HCT116 (cell line): ENCODE data around the gene BARX1. TPM values are rescaled to one million over a fixed set of nuclear protein-coding genes. Genes with fewer than 3 reads are reported as not detected.

Source experiments
- ATAC-seq: fragments of 200-7000 bp; cut with Tn5 transposase; 2 replicates; pipeline ENCODE4 v1.9.1; 2020; ENCODE audit warnings: mild to moderate bottlenecking, moderate library complexity
- BruUV-seq: library from RNA; stranded (reverse); fragments of 400-500 nt; replicated peaks from 2 replicates; lab custom pipeline; 2021; lab: Mats Ljungman, UMichigan
- CTCF ChIA-PET: fragments of 300-600 bp; sonication (Branson Sonifier 250); formaldehyde crosslinking; loops from one replicate; lab custom pipeline; 2021; ENCODE audit warnings: antibody characterized with exemption; lab: Charles Lee
- POLR2A ChIA-PET: fragments of 300-600, 350-600 bp; sonication (Branson Sonifier 250); formaldehyde crosslinking; loops from one replicate; lab custom pipeline; 2021; ENCODE audit warnings: antibody characterized with exemption; lab: Charles Lee
- RAD21 ChIA-PET, 2 experiments: fragments of 300-600 bp; sonication (Branson Sonifier 250); formaldehyde crosslinking; loops; one replicate each; lab custom pipeline; 2023; ENCODE audit warnings: low total read pairs in 2 of 2; ENCODE audit not compliant: uncharacterized antibody in 2 of 2, unreplicated experiment in 2 of 2, low non-redundant PET in 1 of 2; lab: Charles Lee
- DNase-seq: peaks from one replicate; pipeline ENCODE4 v3.0.0-alpha.2; 2010; ENCODE audit warnings: low read depth, low spot score
- H2AFZ ChIP-seq: fragments of 200-600 bp; shearing (Covaris generic), sonication (generic); 2 replicates; pipeline ENCODE4 v1.6.1; 2017; ENCODE audit warnings: low read depth, mixed run types, mixed read lengths, antibody characterized with exemption, low read length; ENCODE audit not compliant: poor library complexity, severe bottlenecking
- H3K27ac ChIP-seq: 2 replicates; pipeline ENCODE4 v1.5.1; 2012; ENCODE audit warnings: low read depth, low read length
- H3K27me3 ChIP-seq: fragments of 200-600 bp; sonication (generic); 2 replicates; pipeline ENCODE4 v1.6.1; 2016; ENCODE audit warnings: mixed run types, low read length, mixed read lengths; ENCODE audit not compliant: insufficient read depth
- H3K36me3 ChIP-seq, 2 experiments: fragments of 200-500 bp in 1 of 2; fragments of 200-600 bp in 1 of 2; sonication (Bioruptor generic) in 1 of 2; sonication (generic) in 1 of 2; 2 replicates each; pipeline versions ENCODE4 v1.5.1 to v1.6.1; 2014 to 2016; ENCODE audit warnings: low read length in 2 of 2, inconsistent platforms in 1 of 2, mixed read lengths in 1 of 2, mixed run types in 1 of 2; ENCODE audit not compliant: insufficient read depth in 2 of 2, control insufficient read depth in 1 of 2
- H3K4me1 ChIP-seq, 2 experiments: fragments of 200-600 bp in 1 of 2; sonication (generic) in 1 of 2; 2 replicates each; pipeline versions ENCODE4 v1.5.1 to v1.6.1; 2012 to 2017; ENCODE audit warnings: low read length in 2 of 2, inconsistent platforms in 1 of 2, mild to moderate bottlenecking in 1 of 2, mixed read lengths in 1 of 2, mixed run types in 1 of 2, moderate library complexity in 1 of 2; ENCODE audit not compliant: insufficient read depth in 2 of 2, control insufficient read depth in 1 of 2
- H3K4me2 ChIP-seq: fragments of 200-600 bp; sonication (generic); 2 replicates; pipeline ENCODE4 v1.6.1; 2017; ENCODE audit warnings: mixed run types, low read length, mixed read lengths
- H3K4me3 ChIP-seq, 2 experiments: fragments of 200-600 bp in 1 of 2; sonication (generic) in 1 of 2; replicated peaks in 1 of 2; 2 replicates each; pipeline ENCODE4 v1.5.1; 2011 to 2016; ENCODE audit warnings: low read length in 2 of 2, control low read depth in 1 of 2, low read depth in 1 of 2, mild to moderate bottlenecking in 1 of 2, mixed read lengths in 1 of 2, mixed run types in 1 of 2
- H3K79me2 ChIP-seq: fragments of 200-600 bp; sonication (generic); 2 replicates; pipeline ENCODE4 v1.6.1; 2017; ENCODE audit warnings: mild to moderate bottlenecking, mixed run types, low read length, moderate library complexity, mixed read lengths; ENCODE audit not compliant: insufficient read depth
- H3K9ac ChIP-seq: fragments of 200-600 bp; sonication (generic); 2 replicates; pipeline ENCODE4 v1.6.1; 2016; ENCODE audit warnings: low read length, mixed read lengths
- H3K9me2 ChIP-seq: fragments of 200-600 bp; sonication (generic), shearing (Covaris generic); 2 replicates; pipeline ENCODE4 v1.6.1; 2017; ENCODE audit warnings: mixed run types, mild to moderate bottlenecking, moderate library complexity; ENCODE audit not compliant: insufficient read depth
- H3K9me3 ChIP-seq, 2 experiments: fragments of 200-500 bp in 1 of 2; fragments of 200-600 bp in 1 of 2; sonication (Bioruptor generic) in 1 of 2; sonication (generic) in 1 of 2; 2 replicates each; pipeline ENCODE4 v1.6.1; 2014 to 2017; ENCODE audit warnings: low read length in 2 of 2, mixed read lengths in 2 of 2, inconsistent platforms in 1 of 2, low read depth in 1 of 2, mild to moderate bottlenecking in 1 of 2, mixed run types in 1 of 2, moderate library complexity in 1 of 2; ENCODE audit not compliant: control insufficient read depth in 1 of 2, insufficient read depth in 1 of 2
- H4K20me1 ChIP-seq: fragments of 200-600 bp; sonication (generic), shearing (Covaris generic); 2 replicates; pipeline ENCODE4 v1.6.1; 2017; ENCODE audit warnings: mixed run types, mild to moderate bottlenecking, moderate library complexity; ENCODE audit not compliant: insufficient read depth
- EGR1 ChIP-seq: IDR thresholded peaks from 2 replicates; pipeline ENCODE4 v1.6.1; 2012; ENCODE audit warnings: low read depth
- POLR2A ChIP-seq: IDR thresholded peaks from 2 replicates; pipeline ENCODE4 v1.7.0; 2011; ENCODE audit warnings: borderline replicate concordance; ENCODE audit not compliant: insufficient read depth, insufficient read length; ENCODE audit errors: extremely low read depth
- REST ChIP-seq: IDR thresholded peaks from 2 replicates; pipeline ENCODE4 v1.6.1; 2012; ENCODE audit warnings: low read depth
- SRF ChIP-seq: IDR thresholded peaks from 2 replicates; pipeline ENCODE4 v1.6.1; 2012; ENCODE audit warnings: low read depth
- TCF7L2 ChIP-seq: IDR thresholded peaks from 2 replicates; pipeline ENCODE4 v1.7.0; 2011; ENCODE audit warnings: borderline replicate concordance, inconsistent platforms; ENCODE audit not compliant: insufficient read depth, insufficient read length; ENCODE audit errors: extremely low read depth
- intact Hi-C: fragments of 100-400 bp; cut with micrococcal nuclease; formaldehyde crosslinking; loops from 2 replicates; pipeline ENCODE4 v1.10.0; 2022
- total RNA-seq: library from RNA; stranded (reverse); gene quantifications from one replicate; pipeline ENCODE4 v1.2.1, GENCODE V29; 2021; ENCODE audit not compliant: unreplicated experiment

Gene BARX1
- total RNA-seq, 1 experiment from 2014 or later: not detected

DNA sequence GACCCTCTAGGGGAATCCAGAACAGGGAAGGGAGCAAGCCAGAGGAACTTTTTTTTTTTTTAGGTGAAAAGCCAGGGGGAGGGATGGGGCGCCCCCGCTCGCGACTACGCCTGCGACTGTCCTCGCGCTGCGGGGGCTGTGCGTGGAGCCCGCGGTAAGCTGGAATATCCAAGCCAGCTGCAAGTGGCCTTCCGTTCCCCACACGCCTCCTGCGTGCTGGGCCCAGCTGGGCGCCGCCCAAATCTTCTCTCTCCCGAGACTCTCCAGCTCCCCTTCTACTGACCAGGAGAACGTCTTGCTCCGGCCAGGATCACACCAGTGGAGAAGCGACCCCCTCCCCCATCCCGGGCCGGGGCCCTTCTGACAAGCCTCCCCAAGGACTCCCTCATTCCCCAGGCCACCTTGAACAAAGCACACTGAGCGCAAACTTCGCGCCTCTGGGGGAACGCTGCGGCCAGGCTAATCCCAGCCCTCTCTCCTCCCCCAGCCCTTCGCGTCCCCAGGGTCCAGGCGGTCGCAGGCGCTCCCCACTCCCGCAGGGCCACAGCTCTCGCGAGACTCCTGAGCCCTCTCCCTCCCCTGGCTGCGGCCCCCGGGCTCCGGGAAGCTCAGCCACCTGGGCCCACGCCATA lies 6.6 kb downstream of the BARX1 start:
- H3K4me1 ChIP-seq: peaks cover 0 to 11% of the 10 kb centered on the region in 2 experiments; a peak in 3 of 4 replicates
- no peak overlapping the region for H3K4me2 ChIP-seq
- no peak for TF ChIP-seq POLR2A
- TF ChIP-seq REST: no peak
- TF ChIP-seq SRF: no peak
- no peak for TF ChIP-seq TCF7L2
- no peak for TF ChIP-seq EGR1
- TF ChIP-seq, all 23 proteins: peak for 0
- CTCF ChIA-PET: interaction anchor here (1.2 kb wide), 1 partner anchor 121 kb away, joined by 3 read pairs; no protein-coding TSS in a partner anchor
- H3K27me3 ChIP-seq: peaks cover 4% of the 10 kb centered on the region
- no peaks in the 10 kb centered on the region for H4K20me1 ChIP-seq
- intact Hi-C loops: no loop called here
- DNase-seq (no peak), ATAC-seq (no peak)
- H2AFZ ChIP-seq: no peak overlapping the region
- BruUV-seq: no TSS peak
- no peaks in the 10 kb centered on the region for H3K9me2 ChIP-seq
- POLR2A ChIA-PET: no interaction called here
- no peaks in the 10 kb centered on the region for H3K36me3 ChIP-seq
- H3K9me3 ChIP-seq: no peaks in the 10 kb centered on the region
- no peak overlapping the region for H3K9ac ChIP-seq
- no peak overlapping the region for H3K27ac ChIP-seq
- H3K4me3 ChIP-seq: no peak overlapping the region
- no peaks in the 10 kb centered on the region for H3K79me2 ChIP-seq
- RAD21 ChIA-PET: no interaction called here
